HG02970 (cell line): ENCODE data around the gene CACTIN.

Source experiments
- ATAC-seq: cut with Tn5 transposase; IDR thresholded peaks from one replicate; pipeline ENCODE4 v1.9.1; 2021; ENCODE audit warnings: mild to moderate bottlenecking, moderate library complexity, moderate number of reproducible peaks; ENCODE audit not compliant: unreplicated experiment, low FRiP score

CACTIN gene

DNA sequence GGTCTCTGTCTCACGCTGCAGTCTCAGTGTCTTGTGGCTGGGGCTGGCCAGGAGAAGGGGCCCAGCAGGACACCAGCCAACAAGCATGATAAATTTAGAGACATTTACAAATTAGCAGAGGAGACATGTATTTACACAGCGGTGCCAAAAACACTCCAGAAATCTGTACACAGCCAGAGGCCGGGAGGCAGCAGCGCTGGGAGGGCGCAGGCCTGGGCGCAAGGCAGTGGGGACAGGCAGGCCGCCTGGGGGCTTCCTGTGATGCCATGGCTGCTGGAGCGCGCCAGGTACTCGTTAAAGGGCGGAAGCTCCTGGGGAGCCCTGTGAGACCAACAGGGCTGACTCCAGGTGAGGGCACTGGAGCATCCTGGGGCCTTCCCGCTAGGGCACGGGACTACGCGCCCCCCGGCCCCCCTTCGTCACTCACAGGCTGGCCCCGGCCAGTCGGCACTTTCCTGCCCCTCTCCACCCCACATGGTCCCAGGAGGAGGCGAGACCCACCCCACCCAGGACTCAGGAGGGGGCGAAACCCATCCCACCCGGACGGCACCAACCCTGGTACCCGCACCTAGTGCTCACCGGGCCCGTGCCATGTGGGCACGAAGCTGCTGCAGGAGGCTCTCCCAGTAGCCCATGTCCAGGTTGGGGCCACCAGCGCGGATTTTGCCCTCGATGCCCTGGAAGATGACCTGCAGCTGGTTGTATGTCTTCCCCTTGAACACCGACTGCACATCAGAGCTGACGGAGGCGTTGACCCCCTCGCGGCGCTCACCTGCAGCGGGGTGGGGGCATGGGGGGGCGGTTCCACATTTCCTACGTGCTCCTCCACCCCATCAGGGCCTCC lies 12.6 kb downstream of the CACTIN start:
- no peak for ATAC-seq

DNA sequence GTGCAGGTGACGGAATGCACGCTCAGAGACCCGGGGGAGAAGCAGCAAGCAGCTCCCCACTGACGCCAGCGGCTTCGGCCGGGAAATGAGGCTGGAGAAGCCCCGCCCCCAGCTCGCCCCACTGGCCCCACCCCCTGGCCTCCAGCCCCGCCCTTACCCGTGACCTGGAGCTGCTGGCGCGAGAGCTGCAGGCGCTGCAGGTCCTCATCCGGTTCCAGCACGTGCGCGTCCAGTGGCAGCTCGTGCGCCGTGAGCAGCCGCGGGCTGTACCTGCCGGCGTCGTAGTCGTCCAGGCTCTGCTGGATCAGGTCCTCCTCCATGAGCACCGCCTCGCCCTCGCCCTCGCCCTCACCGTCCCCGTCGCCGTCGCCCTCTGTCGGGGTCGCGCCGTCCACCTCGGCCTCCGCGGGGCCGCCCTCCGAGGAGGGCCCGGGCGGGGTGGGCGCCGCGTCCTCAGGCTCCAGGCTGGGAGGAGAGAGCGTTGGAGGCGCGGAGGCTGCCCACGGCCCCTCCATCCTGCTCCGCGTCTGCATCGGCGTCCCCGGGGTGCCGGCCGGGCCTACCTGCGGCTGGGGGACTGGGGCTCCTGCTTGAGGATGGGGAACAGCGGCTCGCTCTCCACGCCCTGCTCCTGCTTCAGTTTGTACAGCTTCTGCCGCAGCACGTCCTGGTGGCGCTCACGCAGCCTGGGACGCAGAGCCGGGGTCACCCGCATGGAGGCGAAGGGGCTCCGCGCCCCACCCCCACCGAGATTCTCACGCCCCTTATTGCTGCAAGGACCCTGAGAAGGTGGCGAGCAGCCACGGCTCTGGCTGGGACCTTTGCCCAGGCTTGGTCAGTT lies 13.5 kb downstream of the CACTIN start:
- no peak for ATAC-seq

DNA sequence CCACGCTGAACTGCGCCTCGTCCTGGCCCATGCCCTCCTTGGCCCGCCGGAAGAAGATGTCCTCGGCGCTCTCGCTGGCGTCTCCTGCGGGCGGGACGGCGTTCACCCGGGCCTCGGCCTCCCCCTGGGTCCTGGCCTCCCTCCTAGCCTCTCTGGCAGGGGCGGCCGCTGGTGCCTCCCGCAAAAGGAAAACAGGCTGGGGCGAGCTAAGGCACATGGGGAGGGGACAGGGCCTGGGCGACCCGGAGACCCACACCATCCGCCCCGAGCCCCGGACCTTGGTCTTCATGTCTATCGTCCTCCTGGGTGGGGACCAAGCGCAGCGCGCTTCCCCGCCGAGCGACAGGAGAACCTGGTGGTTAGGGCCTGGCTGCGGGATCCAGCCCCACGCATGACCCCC lies 14.3 kb downstream of the CACTIN start:
- ATAC-seq: no peak

DNA sequence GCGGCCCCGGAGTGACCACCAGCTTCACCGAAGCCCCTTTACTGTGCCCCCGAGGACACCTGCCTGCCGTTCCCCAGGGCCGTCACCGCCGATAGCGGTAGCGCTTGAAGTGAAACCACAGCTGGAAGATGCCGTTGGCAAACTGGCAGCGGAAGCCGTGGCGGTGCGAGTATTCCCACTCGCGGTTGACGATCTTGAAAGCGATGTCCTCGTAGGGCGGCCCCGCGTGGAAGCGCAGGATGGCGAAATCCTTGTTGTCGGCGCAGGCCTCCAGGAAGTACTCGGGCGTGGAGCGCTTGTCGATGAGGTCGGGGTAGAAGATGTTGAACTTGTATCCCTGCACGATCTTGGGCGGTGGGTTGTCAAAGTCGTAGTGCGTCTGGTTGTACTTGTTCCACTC lies 14.7 kb downstream of the CACTIN start:
- no peak for ATAC-seq

DNA sequence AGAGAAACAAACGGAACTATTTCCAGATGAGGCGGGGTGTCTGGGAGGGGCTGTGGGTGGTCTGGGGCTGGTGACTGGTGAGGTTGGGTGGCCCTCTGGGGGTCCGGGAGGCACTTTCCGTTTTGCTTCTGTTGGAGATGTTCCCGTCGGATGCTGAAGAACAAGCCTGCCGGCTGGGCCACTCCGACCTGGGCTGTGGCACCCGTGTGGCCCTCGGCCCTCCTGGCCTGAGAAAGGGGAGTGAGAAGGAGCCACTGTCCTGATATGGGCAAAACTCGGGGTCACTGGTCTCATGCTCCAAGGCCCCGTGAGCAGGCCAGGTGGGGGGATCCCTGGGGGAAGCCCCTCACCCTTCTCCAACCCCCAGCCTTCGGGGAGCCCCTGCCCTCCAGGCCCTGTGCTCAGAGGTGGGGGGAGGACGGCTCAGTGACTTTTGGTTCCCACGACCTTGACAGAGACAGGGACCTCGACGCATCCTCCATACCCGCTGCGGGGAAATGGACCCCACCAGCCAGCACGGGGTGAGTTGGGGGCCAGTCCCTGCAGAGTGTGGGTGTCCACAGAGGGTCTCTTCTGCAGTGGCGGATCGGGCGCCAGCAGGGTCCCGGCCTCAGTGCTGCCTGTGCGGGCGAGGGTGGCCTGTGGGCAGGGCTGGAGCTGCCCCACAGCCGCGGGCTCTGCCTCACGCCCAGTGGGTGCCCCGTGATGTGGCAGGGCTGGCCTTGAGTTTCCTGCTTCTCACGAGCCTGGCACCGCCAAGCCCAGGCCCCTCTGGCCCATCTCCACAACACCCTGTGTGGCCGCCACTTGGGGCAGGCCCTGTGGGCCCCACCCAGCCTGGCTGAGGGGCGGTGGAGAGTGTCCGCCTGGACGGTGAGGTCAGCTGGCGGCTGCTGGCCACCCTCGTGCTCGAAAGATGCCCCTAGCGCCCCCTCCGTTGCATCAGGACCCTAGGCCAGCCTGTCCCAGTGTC lies 15.6 kb downstream of the CACTIN start:
- ATAC-seq: no peak

DNA sequence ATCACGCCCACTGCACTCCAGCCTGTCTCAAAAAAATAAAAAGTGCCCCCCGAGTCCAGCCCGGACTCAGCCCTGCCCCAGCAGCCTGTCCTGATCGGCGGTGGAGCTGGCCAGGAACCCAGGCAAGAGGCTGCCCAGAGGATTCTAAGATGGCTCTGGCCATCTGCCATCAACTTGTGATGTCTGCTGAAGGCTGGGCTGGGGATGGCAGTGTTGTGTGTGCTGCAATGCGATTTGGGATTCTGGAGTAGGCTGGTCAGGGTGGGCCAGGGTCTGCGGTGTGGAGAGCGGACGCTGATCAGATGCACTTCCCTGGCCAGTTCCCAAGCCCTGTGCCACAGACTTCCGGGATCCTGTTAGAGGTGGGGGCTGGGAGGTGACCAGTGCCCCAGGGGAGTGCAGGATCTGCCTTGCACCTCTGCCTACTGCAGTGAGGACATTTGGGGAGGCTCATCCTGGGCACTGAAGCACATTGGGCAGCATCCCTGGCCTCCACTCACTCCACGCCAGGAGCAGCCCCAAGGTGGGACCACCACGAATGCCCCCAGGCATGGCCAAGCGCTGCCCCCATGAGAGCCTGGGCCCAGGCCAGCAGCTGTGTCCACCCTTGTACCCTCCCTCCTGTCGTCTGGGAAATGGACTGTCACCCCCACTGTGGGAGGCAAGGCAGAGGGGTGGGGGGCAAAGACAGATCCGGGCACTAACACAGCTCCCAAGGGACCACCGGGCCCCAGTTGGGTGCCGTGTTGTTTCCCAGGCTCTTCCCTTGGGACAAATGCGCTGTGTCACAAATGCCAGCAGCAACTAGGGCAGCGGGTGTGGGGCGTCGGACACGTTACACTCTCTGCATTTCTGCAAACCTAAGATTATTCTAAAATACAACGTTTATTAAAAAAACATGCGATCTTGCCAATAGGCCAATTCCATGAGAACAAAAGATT lies 16.5 kb downstream of the CACTIN start:
- ATAC-seq: no peak

DNA sequence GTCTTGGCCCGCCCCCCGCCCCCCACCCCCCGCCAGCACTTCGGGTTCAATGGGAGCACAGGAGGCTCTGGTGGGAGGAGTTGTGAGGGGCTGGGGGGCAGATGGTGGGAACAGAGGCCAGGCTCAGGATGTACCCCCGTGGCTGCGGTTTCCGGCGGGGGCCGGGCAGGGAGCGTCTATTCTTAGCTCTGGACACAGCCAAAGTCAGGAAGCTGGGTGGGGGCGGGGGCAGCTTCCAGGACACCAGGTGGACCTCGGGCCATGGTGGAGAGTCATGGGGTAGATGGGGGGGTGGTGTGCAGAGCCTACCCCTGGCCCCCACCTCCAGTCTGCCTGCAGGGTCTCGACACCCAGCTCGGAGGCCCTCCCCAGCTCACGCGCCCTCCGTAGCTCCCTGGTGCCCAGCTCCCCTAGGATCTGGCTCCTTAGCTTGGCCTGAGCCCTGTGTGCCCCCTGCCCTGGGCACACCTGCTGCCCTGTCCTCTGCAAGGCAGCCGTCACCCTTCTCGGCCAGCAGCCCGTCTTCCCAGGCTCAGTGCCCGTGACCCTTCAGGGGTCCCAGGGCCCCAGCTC lies 17.8 kb downstream of the CACTIN start:
- ATAC-seq: no peak

DNA sequence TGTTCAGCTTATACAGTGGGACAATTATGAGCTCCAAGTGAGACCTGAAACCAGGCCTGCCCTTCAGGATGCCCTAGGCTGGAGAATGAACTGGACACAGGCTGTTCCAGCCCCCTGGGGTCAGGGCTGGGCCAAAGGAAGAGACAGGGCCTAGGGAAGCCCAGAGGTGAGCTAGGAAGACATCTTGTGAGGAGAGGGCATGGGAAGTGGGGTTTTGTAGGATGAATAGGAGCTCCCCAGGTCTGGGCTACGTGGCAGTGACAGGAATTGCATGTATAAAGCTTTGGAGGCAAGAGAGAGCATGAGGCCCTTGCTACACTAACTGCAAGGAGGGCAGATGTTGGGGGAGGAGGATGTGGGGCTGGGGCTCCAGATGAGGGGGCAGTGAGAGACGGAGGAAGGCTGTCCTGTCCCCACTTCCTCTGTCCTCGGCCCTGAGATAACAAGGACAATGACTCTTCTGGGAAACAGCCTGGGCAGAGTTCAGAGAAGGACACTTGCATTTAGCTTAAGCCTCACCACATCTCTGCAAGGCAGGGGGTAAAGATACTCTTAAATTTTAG lies 18.4 kb downstream of the CACTIN start:
- no peak for ATAC-seq

DNA sequence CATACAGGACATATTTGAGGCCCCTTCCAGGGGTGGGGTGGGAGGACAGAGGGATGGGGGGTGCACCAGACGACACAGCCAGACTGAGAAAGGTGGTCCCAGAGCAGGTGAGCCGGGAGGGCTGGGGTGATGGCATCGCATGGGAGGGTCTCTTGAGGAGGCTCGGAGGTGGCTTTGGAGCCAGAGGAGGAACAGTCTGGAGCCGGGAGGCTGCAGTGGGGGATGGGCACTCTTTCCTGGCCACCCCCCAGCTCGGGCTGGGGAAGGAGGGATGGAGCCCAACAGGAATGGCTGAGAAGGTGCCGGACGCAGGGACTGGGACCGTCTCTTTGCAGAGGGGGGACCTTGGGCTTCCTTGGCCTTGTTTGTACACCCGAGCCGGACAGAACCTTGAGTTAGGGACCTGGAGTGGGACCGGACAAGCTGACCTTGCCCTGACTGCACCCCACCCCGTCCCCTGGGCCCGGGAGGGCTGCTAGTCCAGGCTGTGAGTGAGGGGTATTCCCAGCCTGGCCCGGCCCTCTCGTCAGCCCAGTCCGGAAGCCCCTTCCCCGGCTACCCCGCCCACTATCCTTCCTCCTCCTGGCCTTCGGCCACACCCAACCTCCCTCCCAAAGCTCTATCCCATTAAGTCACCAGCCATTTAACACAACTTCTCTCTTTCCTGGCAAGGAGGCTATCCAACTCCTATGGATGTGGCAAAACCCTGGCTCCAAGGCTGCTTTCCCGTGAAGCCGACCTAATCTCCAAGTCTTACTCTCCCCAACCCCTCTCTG lies 19.1 kb downstream of the CACTIN start:
- no peak for ATAC-seq

DNA sequence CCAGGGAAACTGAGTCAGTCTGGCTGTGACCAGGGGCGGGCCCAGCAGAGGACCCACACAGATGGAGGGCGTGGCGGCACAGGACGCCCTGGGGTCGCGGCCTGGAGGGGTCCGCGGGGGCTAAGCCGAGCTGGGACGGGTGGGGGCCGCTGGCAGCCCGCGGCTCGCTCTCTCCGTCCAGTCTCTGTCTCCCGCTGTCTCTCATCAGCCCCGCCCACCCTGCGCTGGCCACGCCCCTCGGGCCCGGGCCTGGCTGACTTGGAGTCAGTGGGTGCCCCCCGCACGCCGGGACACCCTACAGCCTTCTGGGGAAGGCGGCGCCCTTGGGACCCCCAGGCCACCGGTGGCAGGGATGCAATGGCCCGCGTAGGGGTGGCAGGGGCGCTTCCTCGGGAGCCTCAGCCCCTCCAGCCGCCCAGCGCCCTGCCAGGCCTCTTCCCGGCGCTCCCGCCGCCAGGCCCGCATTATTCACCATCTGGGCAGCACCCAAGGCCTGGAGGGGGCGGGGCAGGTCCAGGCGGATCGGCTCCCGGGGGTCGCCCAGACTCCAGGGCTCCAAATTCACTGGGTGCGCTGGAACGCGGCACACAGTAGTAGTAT lies 19.8 kb downstream of the CACTIN start, which contains the start of gene TBXA2R:
TSS of gene TBXA2R (minus strand) at position 186 of the 600 bp plus-strand sequence. CDS start 6,241 bp downstream, outside the sequence.
- no peak for ATAC-seq

DNA sequence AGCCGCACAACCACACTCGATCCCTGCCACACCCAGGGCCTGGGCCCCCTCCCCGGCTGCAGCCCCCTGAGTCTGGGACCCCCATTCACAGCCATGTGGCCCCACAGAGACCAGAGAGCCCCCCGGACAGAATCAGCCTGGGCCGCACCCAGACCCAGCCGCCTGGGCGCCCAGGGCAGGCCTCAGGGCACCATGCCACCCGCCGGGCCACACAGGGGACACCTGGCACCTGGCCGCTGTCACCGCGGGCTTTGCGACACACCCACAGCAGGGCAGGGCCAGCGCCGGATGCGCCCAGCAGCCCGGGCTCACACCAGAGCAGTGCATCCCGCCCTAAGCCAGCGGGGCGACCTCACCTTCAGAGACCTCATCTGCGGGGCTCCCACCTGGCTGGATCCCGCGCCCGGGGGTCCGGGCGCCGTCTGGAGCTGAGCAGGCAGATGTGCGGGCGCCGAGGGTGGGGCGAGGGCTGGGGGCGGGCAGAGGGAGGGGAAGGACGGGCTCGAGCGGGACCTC lies 20.4 kb downstream of the CACTIN start:
- no peak for ATAC-seq

DNA sequence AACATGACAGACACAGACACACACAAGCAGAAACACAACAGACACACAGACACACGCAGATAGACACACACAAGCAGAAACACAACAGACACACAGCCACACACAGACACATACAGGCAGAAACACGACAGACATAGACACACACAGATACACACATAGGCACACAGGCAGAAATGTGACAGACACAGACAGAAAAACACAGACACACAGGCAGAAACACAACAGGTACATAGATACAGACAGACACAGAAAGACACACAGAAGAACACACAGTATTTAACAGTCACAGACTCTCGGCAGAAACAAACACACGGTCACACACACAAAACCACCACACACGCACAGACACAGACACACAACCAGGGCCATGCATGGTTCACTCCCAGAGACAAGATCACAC lies 20.8 kb downstream of the CACTIN start:
- no peak for ATAC-seq

DNA sequence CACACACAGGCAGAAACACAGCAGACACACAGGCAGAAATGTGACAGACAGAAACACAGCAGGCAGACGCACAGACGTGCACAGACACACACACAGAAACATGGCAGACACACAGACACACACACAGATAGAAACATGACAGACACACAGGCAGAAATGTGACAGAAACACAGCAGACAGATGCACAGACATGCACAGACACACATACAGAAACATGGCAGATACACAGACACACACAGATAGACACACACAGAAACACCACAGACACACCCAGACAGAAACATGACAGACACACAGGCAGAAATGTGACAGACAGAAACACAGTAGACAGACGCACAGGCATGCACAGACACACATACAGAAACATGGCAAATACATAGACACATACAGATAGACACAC lies 21.2 kb downstream of the CACTIN start:
- no peak for ATAC-seq

DNA sequence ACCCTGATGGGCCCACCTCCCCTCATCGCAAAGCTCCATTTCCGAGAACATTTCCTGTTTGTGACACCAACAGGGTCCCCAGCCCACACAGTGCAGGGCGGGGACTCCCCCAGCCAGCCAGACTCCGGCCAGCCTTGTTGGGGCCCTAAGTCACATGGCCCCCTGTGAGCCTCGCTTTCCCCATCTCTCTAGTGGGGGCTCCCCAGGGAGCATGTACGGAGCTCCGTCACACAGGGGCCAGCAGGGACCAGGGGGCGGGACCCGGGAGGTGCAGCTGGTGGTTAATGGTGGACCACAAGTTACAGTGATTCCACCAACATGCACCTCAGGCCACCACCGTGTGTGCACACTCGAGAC lies 21.6 kb downstream of the CACTIN start:
- no peak for ATAC-seq

DNA sequence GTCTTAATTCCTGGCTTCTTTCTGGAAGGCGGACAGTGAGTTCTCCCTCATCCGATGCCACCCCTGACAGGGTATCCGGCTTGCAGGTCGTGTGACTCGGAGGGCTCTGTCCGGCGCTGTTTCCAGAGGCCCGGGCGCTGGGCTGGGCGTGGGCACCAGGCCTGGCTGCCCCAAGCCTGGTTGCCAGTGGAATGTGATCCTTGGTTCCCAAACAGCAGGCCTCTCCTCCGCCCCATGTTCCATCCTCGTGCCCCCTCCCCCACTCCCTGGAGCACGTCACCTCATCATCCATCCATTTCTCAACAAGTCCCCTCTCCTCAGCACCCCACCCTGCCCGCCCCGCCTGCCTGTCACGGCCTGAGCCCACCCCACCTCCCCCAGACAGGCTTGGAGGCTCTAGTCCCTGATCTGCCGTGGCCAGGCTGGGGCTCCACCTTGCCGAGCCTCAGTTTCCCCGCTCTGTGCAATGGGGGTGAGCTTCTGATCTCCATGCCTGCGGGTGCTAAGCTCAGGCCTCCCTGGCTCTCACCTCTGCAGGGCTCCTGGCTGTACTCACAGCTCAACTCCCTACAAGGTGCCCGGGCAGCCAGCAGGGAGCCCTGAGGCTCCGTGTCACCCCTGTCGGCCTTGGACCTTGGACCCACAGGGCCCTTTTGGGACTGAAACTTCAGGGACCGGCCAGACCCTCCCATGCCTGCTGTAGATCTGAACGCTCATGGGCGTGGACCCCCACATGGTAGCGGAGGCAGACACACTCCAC lies 22.2 kb downstream of the CACTIN start:
- ATAC-seq: no peak

DNA sequence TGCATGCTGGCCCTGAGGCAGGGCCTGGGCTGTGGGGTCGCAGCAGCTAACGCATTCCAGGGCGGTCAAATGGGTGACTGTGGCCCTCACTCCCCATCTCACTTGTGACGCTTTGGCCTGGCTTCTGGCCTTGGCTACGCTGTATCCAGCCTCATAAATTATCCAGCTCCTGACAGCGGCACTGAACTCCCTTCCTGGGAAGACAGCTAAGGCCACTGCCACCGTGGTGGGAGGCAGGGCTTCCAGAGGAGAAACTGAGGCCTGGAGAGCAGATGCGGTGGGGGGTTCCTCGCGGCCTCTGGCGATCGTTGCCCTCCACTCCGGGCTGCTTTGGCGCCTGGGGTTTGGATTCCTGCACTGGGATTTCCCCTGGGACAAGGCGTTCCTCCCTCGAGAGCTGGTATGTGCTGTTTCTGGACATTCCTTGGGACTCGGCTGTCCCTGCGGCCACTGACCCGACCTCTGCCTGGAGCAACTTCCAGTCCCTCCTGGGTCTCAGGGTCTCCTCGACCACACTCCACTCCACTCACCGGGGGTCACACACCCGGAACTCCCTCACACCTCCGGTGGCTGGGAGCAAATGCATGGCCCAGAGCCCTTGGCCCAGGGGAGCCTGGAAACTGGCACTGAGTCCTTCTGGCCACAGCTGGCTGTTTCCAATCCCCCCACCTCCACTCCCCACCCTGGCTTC lies 23.3 kb downstream of the CACTIN start:
- ATAC-seq: no peak
